ENCODE data around the gene WIF1.

WIF1 gene

GRCh38 chr12:65122703-65123102, 1.6 kb upstream of the WIF1 start:
- Histone ChIP-seq H3K4me1 (ENCODE audit: control insufficient read depth, insufficient read depth, low read length) (peaks cover 7% of the 10 kb centered on the region), H3K4me3 (ENCODE audit: low read depth, low read length) (no peak overlapping the region), H3K9me3 (ENCODE audit: control insufficient read depth, insufficient read depth, low read depth, low read length) (no peaks in the 10 kb centered on the region), H3K27ac (ENCODE audit: extremely low read depth, low read depth, low read length) (no peak overlapping the region), H3K36me3 (ENCODE audit: control insufficient read depth in 2 of 2, insufficient read depth in 1 of 2, low read length in 2 of 2) (no peaks in the 10 kb centered on the region)
- TF ChIP-seq ZBTB8A (tag by site-specific recombination; IDR thresholded peaks at IDR 0.05) (no peak), ZNF350 (tag by site-specific recombination; IDR thresholded peaks at IDR 0.05) (peak; percentile 35; the same call in 1 of the 2 replicates), ZNF184 (tag by site-specific recombination; IDR thresholded peaks at IDR 0.05) (no peak), PRDM6 (tag by site-specific recombination; IDR thresholded peaks at IDR 0.05) (peak; percentile 53; the same call in 1 of the 2 replicates), KLF1 (tag by site-specific recombination; IDR thresholded peaks at IDR 0.05) (peak; percentile 42; the same call in 1 of the 2 replicates), ZNF473 (tag by site-specific recombination; IDR thresholded peaks at IDR 0.05) (no peak), ZNF335 (tag by site-specific recombination; conservative IDR thresholded peaks at IDR 0.05) (0 out of 2 replicates have a peak, but pooled peaks have one; percentile 9), ZNF362 (tag by site-specific recombination; IDR thresholded peaks at IDR 0.05) (no peak), ZNF132 (tag by site-specific recombination; IDR thresholded peaks at IDR 0.05; ENCODE audit: borderline replicate concordance) (no peak), ZBTB48 (tag by site-specific recombination; IDR thresholded peaks at IDR 0.05) (no peak), ZNF16 (tag by site-specific recombination; IDR thresholded peaks at IDR 0.05; ENCODE audit: low read depth) (no peak), ZNF623 (tag by site-specific recombination; IDR thresholded peaks at IDR 0.05) (no peak), ZBTB6 (tag by site-specific recombination; IDR thresholded peaks at IDR 0.05) (no peak), ZNF692 (tag by site-specific recombination; IDR thresholded peaks at IDR 0.05) (no peak), ZNF266 (tag by site-specific recombination; IDR thresholded peaks at IDR 0.05; ENCODE audit: low read depth) (no peak), ZNF24 (tag by site-specific recombination; IDR thresholded peaks at IDR 0.05) (no peak)
- TF ChIP-seq, protein P1, sequence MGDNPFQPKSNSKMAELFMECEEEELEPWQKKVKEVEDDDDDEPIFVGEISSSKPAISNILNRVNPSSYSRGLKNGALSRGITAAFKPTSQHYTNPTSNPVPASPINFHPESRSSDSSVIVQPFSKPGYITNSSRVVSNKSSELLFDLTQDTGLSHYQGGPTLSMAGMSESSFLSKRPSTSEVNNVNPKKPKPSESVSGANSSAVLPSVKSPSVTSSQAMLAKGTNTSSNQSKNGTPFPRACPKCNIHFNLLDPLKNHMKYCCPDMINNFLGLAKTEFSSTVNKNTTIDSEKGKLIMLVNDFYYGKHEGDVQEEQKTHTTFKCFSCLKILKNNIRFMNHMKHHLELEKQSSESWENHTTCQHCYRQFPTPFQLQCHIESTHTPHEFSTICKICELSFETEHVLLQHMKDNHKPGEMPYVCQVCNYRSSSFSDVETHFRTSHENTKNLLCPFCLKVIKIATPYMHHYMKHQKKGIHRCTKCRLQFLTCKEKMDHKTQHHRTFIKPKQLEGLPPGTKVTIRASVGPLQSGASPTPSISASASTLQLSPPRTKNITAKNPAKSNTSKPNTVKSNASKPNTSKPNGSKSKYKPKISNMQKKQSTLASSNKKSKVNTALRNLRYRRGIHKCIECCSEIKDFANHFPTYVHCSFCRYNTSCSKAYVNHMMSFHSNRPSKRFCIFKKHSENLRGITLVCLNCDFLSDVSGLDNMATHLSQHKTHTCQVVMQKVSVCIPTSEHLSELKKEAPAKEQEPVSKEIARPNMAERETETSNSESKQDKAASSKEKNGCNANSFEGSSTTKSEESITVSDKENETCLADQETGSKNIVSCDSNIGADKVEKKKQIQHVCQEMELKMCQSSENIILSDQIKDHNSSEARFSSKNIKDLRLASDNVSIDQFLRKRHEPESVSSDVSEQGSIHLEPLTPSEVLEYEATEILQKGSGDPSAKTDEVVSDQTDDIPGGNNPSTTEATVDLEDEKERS (tag by site-specific recombination; IDR thresholded peaks at IDR 0.05) = no peak
- TF ChIP-seq, protein P2, sequence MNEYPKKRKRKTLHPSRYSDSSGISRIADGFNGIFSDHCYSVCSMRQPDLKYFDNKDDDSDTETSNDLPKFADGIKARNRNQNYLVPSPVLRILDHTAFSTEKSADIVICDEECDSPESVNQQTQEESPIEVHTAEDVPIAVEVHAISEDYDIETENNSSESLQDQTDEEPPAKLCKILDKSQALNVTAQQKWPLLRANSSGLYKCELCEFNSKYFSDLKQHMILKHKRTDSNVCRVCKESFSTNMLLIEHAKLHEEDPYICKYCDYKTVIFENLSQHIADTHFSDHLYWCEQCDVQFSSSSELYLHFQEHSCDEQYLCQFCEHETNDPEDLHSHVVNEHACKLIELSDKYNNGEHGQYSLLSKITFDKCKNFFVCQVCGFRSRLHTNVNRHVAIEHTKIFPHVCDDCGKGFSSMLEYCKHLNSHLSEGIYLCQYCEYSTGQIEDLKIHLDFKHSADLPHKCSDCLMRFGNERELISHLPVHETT (tag by site-specific recombination; IDR thresholded peaks at IDR 0.05) = no peak
- CTCF ChIA-PET = interaction anchor here (0.5 to 3.4 kb wide), 28 partner anchors 11 to 1883 kb away, joined by 3 to 22 read pairs (median 3); no protein-coding TSS in a partner anchor
- POLR2A ChIA-PET = no interaction called here

All from HEK293 (cell line).